ENCODE data around the gene SLC35E2B. TPM values are rescaled to one million over a fixed set of nuclear protein-coding genes. Genes with fewer than 3 reads are reported as not detected.

SLC35E2B gene
- total and polyA plus RNA-seq, 2 of the 13 experiments (the other 11 are each of a cell fraction or from before 2014, with no cell fraction given): 14.1 to 19.7 TPM

GRCh38 chr1:1683104-1683905 is 9.3 kb downstream of the SLC35E2B start:
- no peak for FAIRE-seq
- Histone ChIP-seq H3K4me3 (replicated peaks in 1 of 3; ENCODE audit: insufficient read depth in 1 of 3, low read depth in 2 of 3, low read length in 3 of 3) (no peak overlapping the region), H3K4me2 (ENCODE audit: low read depth, low read length) (no peak overlapping the region), H3K9me3 (ENCODE audit: low read length) (no peaks in the 10 kb centered on the region), H2AFZ (ENCODE audit: low read length) (no peak overlapping the region), H4K20me1 (ENCODE audit: insufficient read depth, low read length) (no peaks in the 10 kb centered on the region; the same call in 1 of the 2 replicates), H3K27ac (ENCODE audit: extremely low read length, insufficient read depth, low read length) (no peak overlapping the region), H3K36me3 (replicated peaks in 1 of 2; ENCODE audit: control insufficient read depth in 1 of 2, insufficient read depth in 2 of 2, low read length in 2 of 2) (no peaks in the 10 kb centered on the region; a peak in 1 of 5 replicates), H3K79me2 (ENCODE audit: insufficient read depth, low read length) (peaks cover 15% of the 10 kb centered on the region), H3K9ac (ENCODE audit: insufficient read depth, low read depth, low read length) (no peak overlapping the region), H3K27me3 (ENCODE audit: control insufficient read depth in 1 of 2, insufficient read depth in 2 of 2, low read length in 2 of 2) (no peaks in the 10 kb centered on the region), H3K4me1 (ENCODE audit: insufficient read depth, low read length) (peaks cover 62% of the 10 kb centered on the region)
- POLR2A ChIA-PET: no interaction called here
- ATAC-seq: no peak
- in situ Hi-C loops (cut with HindIII; ENCODE audit: extremely low pct_ligation_motif_present, low pct_unique_long_range_greater_than_20kb): no loop called here
- no peak for TF ChIP-seq RAD51 (IDR thresholded peaks at IDR 0.05; ENCODE audit: borderline replicate concordance)
- TF ChIP-seq PHF5A (CRISPR knock-in tag; IDR thresholded peaks at IDR 0.05; ENCODE audit: low read depth, unreplicated experiment): no peak
- no peak for TF ChIP-seq AGO1 (IDR thresholded peaks at IDR 0.05; ENCODE audit: low read depth, low read length, poor library complexity, severe bottlenecking)
- TF ChIP-seq ZNF766 (CRISPR knock-in tag; IDR thresholded peaks at IDR 0.05; ENCODE audit: borderline replicate concordance): no peak
- no peak for TF ChIP-seq ZNF552 (CRISPR knock-in tag; IDR thresholded peaks at IDR 0.05; ENCODE audit: borderline replicate concordance)
- no peak for TF ChIP-seq ATF3 (CRISPR knock-in tag; IDR thresholded peaks at IDR 0.05)
- TF ChIP-seq GATAD1 (CRISPR knock-in tag; IDR thresholded peaks at IDR 0.05): no peak
- no peak for TF ChIP-seq SMC3 (IDR thresholded peaks at IDR 0.05; ENCODE audit: low read length)
- TF ChIP-seq CBFB (CRISPR knock-in tag; IDR thresholded peaks at IDR 0.05): no peak
- CTCF ChIA-PET (ENCODE audit: low intra/inter-chr PET ratio, low total read pairs): no interaction called here
- intact Hi-C loops (cut with micrococcal nuclease; ENCODE audit: unreplicated experiment): no loop called here
- DNase-seq (ENCODE audit: low spot score): no peak
- no TSS peak for BruUV-seq (replicated peaks)
- 92% methylated on average over 20 of the region's 26 CpGs for WGBS (ENCODE audit: low lambda C conversion rate)

Measured in HepG2 (cell line).